ENCODE measurements around the gene LRRC8B. TPM values are rescaled to one million over a fixed set of nuclear protein-coding genes. Genes with fewer than 3 reads are reported as not detected.

Gene LRRC8B
- total RNA-seq, 1 donor from 2014 or later: 1.2 TPM

DNA sequence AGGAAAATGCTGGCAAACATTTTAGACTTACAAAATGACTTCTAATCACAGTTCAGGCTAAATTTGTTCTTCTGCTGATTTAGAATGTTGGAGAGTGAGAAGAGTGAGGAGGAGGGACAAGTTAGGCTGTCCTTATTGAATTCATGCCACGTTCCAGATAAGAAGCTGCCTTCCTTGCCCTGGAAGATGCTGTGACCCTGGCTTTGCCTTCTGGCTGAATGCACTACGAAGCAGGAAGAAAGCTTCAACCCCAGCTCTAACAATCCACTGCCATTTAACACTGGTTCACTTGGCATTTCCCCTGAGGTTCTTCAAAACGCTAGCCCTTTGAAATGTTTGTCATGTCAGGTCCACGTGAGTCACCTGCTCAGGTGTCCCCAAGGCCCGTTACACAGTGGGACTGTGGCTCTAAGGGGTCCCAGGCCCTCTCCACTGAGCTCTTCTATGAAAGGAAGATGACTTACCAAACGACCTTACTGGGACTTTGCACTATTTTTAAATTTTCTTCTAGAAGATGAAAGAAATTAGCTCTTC lies 78.3 kb downstream of the LRRC8B start:
- Mint-ChIP-seq H3K27ac (ENCODE audit: unreplicated experiment) (no peak overlapping the region), H3K9me3 (ENCODE audit: low read depth) (no peaks in the 10 kb centered on the region), H3K27me3 (ENCODE audit: low read depth) (peaks cover 5% of the 10 kb centered on the region), H3K4me1 (ENCODE audit: low read depth) (peaks cover 23% of the 10 kb centered on the region), H3K4me3 (ENCODE audit: unreplicated experiment) (no peak overlapping the region), H3K36me3 (ENCODE audit: low read depth) (no peaks in the 10 kb centered on the region)
- no peak for TF ChIP-seq CTCF (IDR thresholded peaks at IDR 0.05)
- no peak for DNase-seq (ENCODE audit: low spot score)

DNA sequence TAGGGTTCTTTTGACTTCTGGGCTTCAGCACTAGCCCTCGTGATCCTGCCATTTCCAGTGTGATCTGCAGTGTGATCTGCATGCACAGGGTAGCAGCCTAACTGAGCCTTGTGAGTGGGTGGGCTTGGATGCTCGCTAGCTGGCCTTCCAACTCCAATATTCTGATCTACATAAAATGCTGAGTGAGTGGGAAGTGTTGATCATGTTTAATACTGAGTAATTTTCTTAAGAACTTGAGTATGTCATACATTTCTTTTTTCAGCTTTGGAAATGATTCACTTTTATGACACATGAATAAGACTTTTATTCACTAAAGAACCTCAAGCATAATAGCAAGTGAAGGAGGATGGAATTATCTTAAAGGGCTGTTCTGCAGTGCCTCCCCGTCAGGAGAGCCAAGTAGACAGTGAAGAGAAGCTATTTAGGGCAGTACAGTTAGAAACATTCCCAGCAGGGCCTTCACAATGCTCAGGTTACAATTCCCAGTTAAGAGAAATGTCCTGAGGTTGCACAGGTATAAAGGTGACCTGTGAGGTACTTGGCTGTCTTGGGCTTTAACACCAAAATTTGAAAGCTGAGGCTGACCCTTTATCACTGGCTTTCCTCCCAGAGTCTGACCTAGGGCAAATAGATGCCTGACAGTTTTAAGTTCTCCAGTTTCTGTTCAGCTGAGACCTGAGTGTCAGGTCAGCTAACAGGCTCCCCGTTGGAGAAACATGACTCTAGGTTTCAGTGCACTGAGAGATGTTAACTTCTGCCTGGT lies 79.2 kb downstream of the LRRC8B start:
- H3K27ac Mint-ChIP-seq (ENCODE audit: unreplicated experiment): no peak overlapping the region
- TF ChIP-seq CTCF (IDR thresholded peaks at IDR 0.05): no peak
- no peak overlapping the region for H3K4me3 Mint-ChIP-seq (ENCODE audit: unreplicated experiment)
- no peaks in the 10 kb centered on the region for H3K36me3 Mint-ChIP-seq (ENCODE audit: low read depth)
- H3K9me3 Mint-ChIP-seq (ENCODE audit: low read depth): no peaks in the 10 kb centered on the region
- peaks cover 5% of the 10 kb centered on the region for H3K27me3 Mint-ChIP-seq (ENCODE audit: low read depth)
- no peak for DNase-seq (ENCODE audit: low spot score)
- peaks cover 23% of the 10 kb centered on the region for H3K4me1 Mint-ChIP-seq (ENCODE audit: low read depth)

- Mint-ChIP-seq H3K27me3 (ENCODE audit: low read depth) (peaks cover 5% of the 10 kb centered on the region), H3K4me1 (ENCODE audit: low read depth) (peaks cover 23% of the 10 kb centered on the region), H3K36me3 (ENCODE audit: low read depth) (no peaks in the 10 kb centered on the region), H3K9me3 (ENCODE audit: low read depth) (no peaks in the 10 kb centered on the region), H3K27ac (ENCODE audit: unreplicated experiment) (no peak overlapping the region), H3K4me3 (ENCODE audit: unreplicated experiment) (no peak overlapping the region)
- no peak for DNase-seq (ENCODE audit: low spot score)
- TF ChIP-seq CTCF (IDR thresholded peaks at IDR 0.05): no peak
These were observed 79.7 kb downstream of the LRRC8B start for GRCh38 chr1:89604414-89604735.

- no peak overlapping the region for H3K27ac Mint-ChIP-seq (ENCODE audit: unreplicated experiment)
- peaks cover 5% of the 10 kb centered on the region for H3K27me3 Mint-ChIP-seq (ENCODE audit: low read depth)
- no peaks in the 10 kb centered on the region for H3K9me3 Mint-ChIP-seq (ENCODE audit: low read depth)
- no peak for TF ChIP-seq CTCF (IDR thresholded peaks at IDR 0.05)
- H3K36me3 Mint-ChIP-seq (ENCODE audit: low read depth): no peaks in the 10 kb centered on the region
- no peak for DNase-seq (ENCODE audit: low spot score)
- no peak overlapping the region for H3K4me3 Mint-ChIP-seq (ENCODE audit: unreplicated experiment)
- H3K4me1 Mint-ChIP-seq (ENCODE audit: low read depth): peaks cover 23% of the 10 kb centered on the region
These were observed 81.1 kb downstream of the LRRC8B start for GRCh38 chr1:89605692-89606091.

GRCh38 chr1:89606227-89606980 lies 81.8 kb downstream of the LRRC8B start:
- Mint-ChIP-seq H3K36me3 (ENCODE audit: low read depth) (no peaks in the 10 kb centered on the region), H3K27ac (ENCODE audit: unreplicated experiment) (no peak overlapping the region), H3K4me1 (ENCODE audit: low read depth) (peaks cover 23% of the 10 kb centered on the region), H3K27me3 (ENCODE audit: low read depth) (peaks cover 5% of the 10 kb centered on the region), H3K9me3 (ENCODE audit: low read depth) (no peaks in the 10 kb centered on the region), H3K4me3 (ENCODE audit: unreplicated experiment) (no peak overlapping the region)
- no peak for TF ChIP-seq CTCF (IDR thresholded peaks at IDR 0.05)
- no peak for DNase-seq (ENCODE audit: low spot score)
